Epithelial cell of proximal tubule (primary cell): ENCODE data around the gene ZMIZ1. TPM values are rescaled to one million over a fixed set of nuclear protein-coding genes. Genes with fewer than 3 reads are reported as not detected.

ENCODE experiments used
- DNase-seq: peaks from one replicate; pipeline ENCODE4 v3.0.0-alpha.2; 2011; ENCODE audit warnings: low read depth
- H3K4me3 ChIP-seq: 2 replicates; pipeline ENCODE4 v1.5.1; 2011; ENCODE audit warnings: low read depth, mild to moderate bottlenecking, low read length
- CTCF ChIP-seq: conservative IDR thresholded peaks from 2 replicates; pipeline ENCODE4 v1.5.1; 2012; ENCODE audit warnings: low read depth, mild to moderate bottlenecking, low read length
- total RNA-seq: library from RNA; depleted of rRNA; stranded (reverse); fragments of >200 nt; gene quantifications from 2 replicates; pipeline ENCODE4 v1.2.3, GENCODE V29; 2015

ZMIZ1 gene
- total RNA-seq, 1 donor from 2014 or later: 21.4 TPM

GRCh38 chr10:79057481-79058275 lies 11.1 kb upstream of the ZMIZ1 start:
- DNase-seq: no peak
- no peak overlapping the region for H3K4me3 ChIP-seq
- no peak for TF ChIP-seq CTCF

- TF ChIP-seq CTCF: no peak
- no peak overlapping the region for H3K4me3 ChIP-seq
- DNase-seq: no peak
Measured at GRCh38 chr10:79058899-79059841, 9.6 kb upstream of the ZMIZ1 start.

GRCh38 chr10:79059859-79060379 lies 8.8 kb upstream of the ZMIZ1 start:
- no peak overlapping the region for H3K4me3 ChIP-seq
- no peak for TF ChIP-seq CTCF
- DNase-seq: no peak

- H3K4me3 ChIP-seq: no peak overlapping the region
- no peak for TF ChIP-seq CTCF
- no peak for DNase-seq
Measured at GRCh38 chr10:79060641-79061255, 8.0 kb upstream of the ZMIZ1 start.

GRCh38 chr10:79061441-79062315 lies 7.1 kb upstream of the ZMIZ1 start:
- H3K4me3 ChIP-seq: no peak overlapping the region

More at GRCh38 chr10:79061441-79062315, 7.1 kb upstream of the ZMIZ1 start:
- TF ChIP-seq CTCF: no peak
- no peak for DNase-seq
